Neural crest cell (in vitro differentiated cells): Measurements from ENCODE around the gene OR6X1. TPM values are rescaled to one million over a fixed set of nuclear protein-coding genes. Genes with fewer than 3 reads are reported as not detected.
A peak's percentile ranks its signal among the peaks of the same experiment; 100 is the strongest.
"Not testable (repeated sequence)": the region's sequence is repeated elsewhere in the genome, so short reads cannot be mapped to it uniquely, and the experiment has no call there.

ENCODE experiments used
- DNase-seq: peaks from one replicate; pipeline ENCODE4 v3.0.0; 2021; ENCODE audit warnings: low read depth, mixed read lengths, low spot score
- H3K27ac Mint-ChIP-seq: one replicate; pipeline ENCODE4 v1.8.0; 2021; ENCODE audit warnings: mild to moderate bottlenecking, mixed read lengths; ENCODE audit not compliant: unreplicated experiment
- H3K27me3 Mint-ChIP-seq: 2 replicates; pipeline ENCODE4 v1.8.0; 2021; ENCODE audit warnings: low read depth, mild to moderate bottlenecking, mixed read lengths
- H3K36me3 Mint-ChIP-seq: 2 replicates; pipeline ENCODE4 v1.8.0; 2021; ENCODE audit warnings: low read depth, mild to moderate bottlenecking, mixed read lengths
- H3K4me1 Mint-ChIP-seq: 2 replicates; pipeline ENCODE4 v1.8.0; 2021; ENCODE audit warnings: mixed read lengths
- H3K4me3 Mint-ChIP-seq: one replicate; pipeline ENCODE4 v1.8.0; 2021; ENCODE audit warnings: mild to moderate bottlenecking, mixed read lengths
- H3K9me3 Mint-ChIP-seq: 2 replicates; pipeline ENCODE4 v1.8.0; 2021; ENCODE audit warnings: mixed read lengths
- total RNA-seq: library from RNA; stranded (reverse); gene quantifications from 2 replicates; pipeline ENCODE4 v1.2.1, GENCODE V29; 2021
- TF ChIP-seq, protein P1 (sequence below): fragments of 200-600 bp; sonication (generic); conservative IDR thresholded peaks from 2 replicates; pipeline ENCODE4 v1.5.0; 2021; ENCODE audit warnings: antibody characterized with exemption, mild to moderate bottlenecking

The OR6X1 gene
- total RNA-seq, 1 donor from 2014 or later: not detected

DNA sequence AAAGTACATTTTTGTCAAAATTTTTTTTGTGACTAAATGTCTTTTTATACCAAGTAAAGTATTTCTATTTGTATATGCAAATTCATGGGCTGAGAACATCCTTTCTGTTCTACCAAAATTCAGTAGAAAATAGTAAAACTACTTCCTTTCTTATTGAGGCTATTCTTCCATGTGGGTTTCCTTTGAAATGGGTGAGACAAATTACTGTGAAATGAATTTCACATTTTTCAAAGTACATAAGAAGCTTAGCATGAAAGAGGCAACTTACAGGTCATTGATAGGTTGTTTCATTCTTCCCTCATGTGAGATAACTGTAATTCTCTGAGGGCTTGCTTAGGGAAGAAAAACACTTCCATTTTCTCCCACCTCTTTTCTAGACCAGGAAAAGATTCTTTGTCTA lies 1.0 kb upstream of the OR6X1 start:
- no peak overlapping the region for H3K4me3 Mint-ChIP-seq
- TF ChIP-seq, protein P1, sequence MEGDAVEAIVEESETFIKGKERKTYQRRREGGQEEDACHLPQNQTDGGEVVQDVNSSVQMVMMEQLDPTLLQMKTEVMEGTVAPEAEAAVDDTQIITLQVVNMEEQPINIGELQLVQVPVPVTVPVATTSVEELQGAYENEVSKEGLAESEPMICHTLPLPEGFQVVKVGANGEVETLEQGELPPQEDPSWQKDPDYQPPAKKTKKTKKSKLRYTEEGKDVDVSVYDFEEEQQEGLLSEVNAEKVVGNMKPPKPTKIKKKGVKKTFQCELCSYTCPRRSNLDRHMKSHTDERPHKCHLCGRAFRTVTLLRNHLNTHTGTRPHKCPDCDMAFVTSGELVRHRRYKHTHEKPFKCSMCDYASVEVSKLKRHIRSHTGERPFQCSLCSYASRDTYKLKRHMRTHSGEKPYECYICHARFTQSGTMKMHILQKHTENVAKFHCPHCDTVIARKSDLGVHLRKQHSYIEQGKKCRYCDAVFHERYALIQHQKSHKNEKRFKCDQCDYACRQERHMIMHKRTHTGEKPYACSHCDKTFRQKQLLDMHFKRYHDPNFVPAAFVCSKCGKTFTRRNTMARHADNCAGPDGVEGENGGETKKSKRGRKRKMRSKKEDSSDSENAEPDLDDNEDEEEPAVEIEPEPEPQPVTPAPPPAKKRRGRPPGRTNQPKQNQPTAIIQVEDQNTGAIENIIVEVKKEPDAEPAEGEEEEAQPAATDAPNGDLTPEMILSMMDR: no peak
- H3K36me3 Mint-ChIP-seq: no peaks in the 10 kb centered on the region
- DNase-seq: no peak
- H3K27ac Mint-ChIP-seq: no peak overlapping the region
- H3K27me3 Mint-ChIP-seq: peaks cover 37% of the 10 kb centered on the region
- no peaks in the 10 kb centered on the region for H3K9me3 Mint-ChIP-seq
- no peaks in the 10 kb centered on the region for H3K4me1 Mint-ChIP-seq

DNA sequence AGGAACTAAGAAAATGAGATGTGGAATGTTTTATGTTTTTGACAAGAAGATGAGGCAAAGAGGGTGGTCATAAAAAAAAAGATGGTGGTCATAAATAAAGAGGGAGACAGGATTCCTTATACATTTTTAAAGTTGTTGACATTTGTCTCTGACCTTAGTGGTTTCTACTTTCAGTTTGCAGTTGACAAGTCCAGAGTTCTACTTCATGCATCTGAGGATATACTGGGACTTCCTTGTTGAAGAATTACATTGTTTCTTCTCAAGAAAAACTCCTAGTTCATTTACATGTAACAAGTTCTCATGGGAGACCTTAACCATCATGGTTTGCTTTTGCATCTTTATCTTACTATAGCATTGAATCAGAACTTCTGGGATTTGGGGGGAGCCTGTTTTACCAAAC lies 1.2 kb downstream of the OR6X1 start:
- DNase-seq: no peak
- Mint-ChIP-seq H3K36me3 (peaks cover 2% of the 10 kb centered on the region), H3K9me3 (no peaks in the 10 kb centered on the region), H3K27ac (no peak overlapping the region), H3K4me1 (no peaks in the 10 kb centered on the region), H3K4me3 (no peak overlapping the region), H3K27me3 (peaks cover 41% of the 10 kb centered on the region)
- TF ChIP-seq, protein P1: no peak

DNA sequence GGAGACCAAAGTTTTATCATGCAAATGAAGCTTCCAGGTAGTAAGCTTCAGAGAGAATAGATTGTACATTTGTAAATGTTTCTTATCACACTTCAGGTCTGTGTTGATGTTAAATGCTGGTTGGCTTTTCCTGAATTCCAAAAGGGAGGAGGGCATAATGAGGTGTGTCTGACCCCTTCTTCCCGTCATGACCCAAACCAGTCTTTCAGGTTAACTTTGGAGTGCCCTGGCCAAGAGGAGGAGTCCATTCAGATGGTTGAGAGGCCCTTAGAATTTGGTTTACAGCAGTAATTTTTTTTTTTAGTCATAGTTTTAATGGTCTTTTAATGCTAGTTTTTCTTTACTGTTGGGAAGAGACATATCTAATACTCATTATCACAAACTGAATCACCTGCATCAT lies 2.5 kb downstream of the OR6X1 start:
- TF ChIP-seq, protein P1: no peak
- no peaks in the 10 kb centered on the region for H3K9me3 Mint-ChIP-seq
- peaks cover 34% of the 10 kb centered on the region for H3K27me3 Mint-ChIP-seq
- peaks cover 2% of the 10 kb centered on the region for H3K36me3 Mint-ChIP-seq
- no peak overlapping the region for H3K4me3 Mint-ChIP-seq
- no peak for DNase-seq
- no peaks in the 10 kb centered on the region for H3K4me1 Mint-ChIP-seq
- H3K27ac Mint-ChIP-seq: no peak overlapping the region

DNA sequence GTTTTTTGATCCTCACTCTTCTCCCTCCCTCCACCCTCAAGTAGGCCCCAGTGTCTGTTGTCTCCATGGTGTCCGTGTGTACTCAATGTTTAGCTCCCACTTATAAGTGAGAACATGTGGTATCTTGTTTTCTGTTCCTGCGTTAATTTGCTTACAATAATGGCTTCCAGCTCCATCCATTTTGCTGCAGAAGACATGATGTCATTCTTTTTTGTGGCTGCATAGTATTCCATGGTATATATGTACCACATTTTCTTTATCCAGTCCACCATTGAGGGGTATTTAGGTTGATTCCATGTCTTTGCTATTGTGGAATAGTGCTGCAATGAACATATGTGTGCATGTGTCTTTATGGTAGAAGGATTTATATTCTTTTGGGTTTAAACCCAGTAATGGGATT lies 6.0 kb downstream of the OR6X1 start:
- not testable (repeated sequence) for H3K36me3 Mint-ChIP-seq, DNase-seq, H3K27ac Mint-ChIP-seq, H3K4me1 Mint-ChIP-seq, H3K4me3 Mint-ChIP-seq, H3K9me3 Mint-ChIP-seq
- H3K27me3 Mint-ChIP-seq: peaks cover 29% of the 10 kb centered on the region

DNA sequence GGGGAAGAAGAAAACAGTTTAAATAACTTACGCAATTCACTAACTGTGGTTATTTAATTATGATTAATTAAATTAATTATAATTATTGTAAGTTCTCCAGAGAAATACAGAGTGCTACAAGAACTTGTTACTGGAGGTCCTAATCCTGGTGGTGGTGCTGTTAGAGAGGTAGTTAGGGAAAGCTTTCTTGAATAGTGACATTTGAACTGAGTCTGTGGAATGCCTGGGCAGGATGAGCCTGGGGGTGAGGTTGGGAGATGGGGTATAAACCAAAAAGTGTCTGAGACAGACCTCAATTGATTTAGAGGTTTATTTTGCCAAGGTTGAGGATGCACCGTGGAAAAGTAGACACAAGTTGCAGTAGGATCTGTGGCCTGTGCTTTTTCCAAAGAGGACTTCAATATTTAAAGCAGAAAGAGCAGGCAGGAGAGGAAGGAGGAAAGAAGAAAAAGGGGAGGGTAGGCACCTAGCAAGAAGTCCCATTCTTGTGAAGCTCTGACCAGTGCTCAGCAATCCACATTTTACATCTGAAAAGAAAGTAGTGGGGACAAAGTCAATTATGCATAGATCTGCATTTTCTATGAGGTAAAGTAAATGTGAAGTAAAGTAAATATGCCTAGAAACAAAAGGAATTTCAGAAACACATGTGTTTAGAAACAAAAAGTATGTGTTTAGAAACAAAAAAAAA lies 8.4 kb downstream of the OR6X1 start:
- DNase-seq: no peak
- peaks cover 14% of the 10 kb centered on the region for H3K4me1 Mint-ChIP-seq
- H3K4me3 Mint-ChIP-seq: no peak overlapping the region
- TF ChIP-seq, protein P1: no peak
- H3K27me3 Mint-ChIP-seq: peaks cover 12% of the 10 kb centered on the region
- H3K27ac Mint-ChIP-seq: no peak overlapping the region
- peaks cover 2% of the 10 kb centered on the region for H3K36me3 Mint-ChIP-seq
- no peaks in the 10 kb centered on the region for H3K9me3 Mint-ChIP-seq

DNA sequence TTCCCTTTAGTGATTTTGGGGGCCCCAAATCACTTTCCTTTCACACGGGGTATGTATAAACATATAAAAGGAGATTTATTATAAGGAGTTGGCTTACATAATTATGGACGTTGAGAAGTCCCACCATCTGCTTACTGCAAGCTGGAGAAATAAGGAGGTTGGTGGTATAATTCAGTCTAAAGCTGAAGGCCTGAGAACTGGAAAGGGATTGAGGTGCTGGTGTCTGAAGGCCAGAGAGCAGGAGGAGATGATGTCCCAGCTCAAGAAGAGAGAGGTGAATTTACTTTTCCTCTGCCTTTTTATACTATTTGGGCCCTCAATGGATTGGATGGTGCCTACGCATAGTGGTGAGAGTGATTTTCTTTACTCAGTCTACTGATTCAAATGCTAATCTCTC lies 11.6 kb downstream of the OR6X1 start:
- Mint-ChIP-seq H3K9me3 (no peaks in the 10 kb centered on the region), H3K4me1 (peaks cover 31% of the 10 kb centered on the region), H3K27ac (no peak overlapping the region), H3K4me3 (peak overlapping the region; percentile 89), H3K27me3 (peaks cover 4% of the 10 kb centered on the region), H3K36me3 (peaks cover 14% of the 10 kb centered on the region)
- no peak for DNase-seq
- TF ChIP-seq, protein P1: no peak
